KOPT-K1 (cell line): ENCODE results near the gene DNAJC30.
A peak's percentile ranks its signal among the peaks of the same experiment; 100 is the strongest.
"Not testable (repeated sequence)": the region's sequence is repeated elsewhere in the genome, so short reads cannot be mapped to it uniquely, and the experiment has no call there.

ENCODE experiments used
- H3K27ac ChIP-seq: fragments of 200-600 bp; sonication (generic); 2 replicates; pipeline ENCODE4 v1.5.1; 2016; ENCODE audit warnings: antibody characterized with exemption, mild to moderate bottlenecking, low read depth, low read length; ENCODE audit not compliant: poor library complexity, severe bottlenecking
- H3K36me3 ChIP-seq: fragments of 200-600 bp; sonication (generic); 2 replicates; pipeline ENCODE4 v1.5.1; 2017; ENCODE audit warnings: antibody characterized with exemption, mild to moderate bottlenecking, low read length, moderate library complexity; ENCODE audit not compliant: insufficient read depth
- H3K9me3 ChIP-seq: fragments of 200-600 bp; sonication (generic); 2 replicates; pipeline ENCODE4 v1.5.1; 2017; ENCODE audit warnings: antibody characterized with exemption, low read length, mild to moderate bottlenecking; ENCODE audit not compliant: insufficient read depth, poor library complexity, severe bottlenecking

DNAJC30 gene

GRCh38 chr7:73683056-73683787, at the start of gene DNAJC30, which contains the start of gene BUD23:
Gene DNAJC30, minus strand, starts transcription at chr7:73683453. Its CDS starts 30 bp downstream, at chr7:73683423.
Gene BUD23, plus strand, starts transcription at chr7:73683597. Its CDS starts 29 bp downstream, at chr7:73683626.
- Histone ChIP-seq H3K9me3 (no peaks in the 10 kb centered on the region), H3K27ac (peak within 1 kb of the TSS; percentile 77), H3K36me3 (peaks cover 37% of the 10 kb centered on the region)

- no peak overlapping the region for H3K27ac ChIP-seq
- peaks cover 17% of the 10 kb centered on the region; the same call in 1 of the 2 replicates for H3K36me3 ChIP-seq
- no peaks in the 10 kb centered on the region for H3K9me3 ChIP-seq
These were observed 49.1 kb upstream of the DNAJC30 start for GRCh38 chr7:73732397-73732796.

GRCh38 chr7:73730485-73730884, 47.2 kb upstream of the DNAJC30 start:
- Histone ChIP-seq H3K36me3 (no peaks in the 10 kb centered on the region), H3K9me3 (no peaks in the 10 kb centered on the region), H3K27ac (no peak overlapping the region)

GRCh38 chr7:73728551-73728950, 45.3 kb upstream of the DNAJC30 start:
- H3K9me3 ChIP-seq: no peaks in the 10 kb centered on the region
- H3K27ac ChIP-seq: no peak overlapping the region
- no peaks in the 10 kb centered on the region for H3K36me3 ChIP-seq

GRCh38 chr7:73727952-73728351, 44.7 kb upstream of the DNAJC30 start:
- Histone ChIP-seq H3K9me3 (no peaks in the 10 kb centered on the region), H3K36me3 (no peaks in the 10 kb centered on the region), H3K27ac (no peak overlapping the region)

GRCh38 chr7:73726083-73726466, 42.8 kb upstream of the DNAJC30 start:
- Histone ChIP-seq H3K36me3 (no peaks in the 10 kb centered on the region), H3K9me3 (no peaks in the 10 kb centered on the region), H3K27ac (no peak overlapping the region)

- H3K9me3 ChIP-seq: no peaks in the 10 kb centered on the region
- H3K36me3 ChIP-seq: no peaks in the 10 kb centered on the region
- H3K27ac ChIP-seq: no peak overlapping the region
These were observed 40.6 kb upstream of the DNAJC30 start for GRCh38 chr7:73723813-73724212.

GRCh38 chr7:73722785-73723184, 39.5 kb upstream of the DNAJC30 start:
- Histone ChIP-seq H3K36me3 (no peaks in the 10 kb centered on the region), H3K9me3 (no peaks in the 10 kb centered on the region), H3K27ac (no peak overlapping the region)

GRCh38 chr7:73722182-73722581, 38.9 kb upstream of the DNAJC30 start:
- H3K36me3 ChIP-seq, H3K27ac ChIP-seq: not testable (repeated sequence)

GRCh38 chr7:73721377-73721817, 38.1 kb upstream of the DNAJC30 start:
- H3K9me3 ChIP-seq: no peaks in the 10 kb centered on the region
- H3K36me3 ChIP-seq: no peaks in the 10 kb centered on the region
- H3K27ac ChIP-seq: no peak overlapping the region

More at GRCh38 chr7:73722182-73722581, 38.9 kb upstream of the DNAJC30 start:
- H3K9me3 ChIP-seq: not testable (repeated sequence)

- H3K36me3 ChIP-seq, H3K9me3 ChIP-seq, H3K27ac ChIP-seq: not testable (repeated sequence)
These were observed 37.2 kb upstream of the DNAJC30 start for GRCh38 chr7:73720443-73720842.

- H3K27ac ChIP-seq: no peak overlapping the region
- no peaks in the 10 kb centered on the region for H3K9me3 ChIP-seq
- H3K36me3 ChIP-seq: no peaks in the 10 kb centered on the region
These were observed 36.5 kb upstream of the DNAJC30 start for GRCh38 chr7:73719806-73720169.

GRCh38 chr7:73718905-73719805, 35.9 kb upstream of the DNAJC30 start, which contains the start of gene STX1A:
Gene STX1A, minus strand, starts transcription at chr7:73719669. Its CDS starts 38 bp downstream, at chr7:73719631.
- Histone ChIP-seq H3K9me3 (no peaks in the 10 kb centered on the region), H3K36me3 (no peaks in the 10 kb centered on the region), H3K27ac (no peak within 1 kb of the TSS)

GRCh38 chr7:73718438-73718881, 35.2 kb upstream of the DNAJC30 start:
- no peaks in the 10 kb centered on the region for H3K9me3 ChIP-seq
- H3K36me3 ChIP-seq: no peaks in the 10 kb centered on the region
- no peak overlapping the region for H3K27ac ChIP-seq

GRCh38 chr7:73717991-73718405, 34.7 kb upstream of the DNAJC30 start:
- Histone ChIP-seq H3K9me3 (no peaks in the 10 kb centered on the region), H3K27ac (no peak overlapping the region), H3K36me3 (no peaks in the 10 kb centered on the region)
